CD4-positive, alpha-beta T cell (primary cell): ENCODE measurements around the gene ADGRA1. TPM values are rescaled to one million over a fixed set of nuclear protein-coding genes. Genes with fewer than 3 reads are reported as not detected.

Experiments used
- ATAC-seq: fragments of 200-7000 bp; cut with Tn5 transposase; one replicate; pipeline ENCODE4 v1.10.0; 2022; ENCODE audit warnings: mild to moderate bottlenecking; ENCODE audit not compliant: poor library complexity
- CTCF ChIA-PET: fragments of 350-600 bp; sonication (Branson Sonifier 250); formaldehyde crosslinking; loops from one replicate; lab custom pipeline; 2021; ENCODE audit warnings: antibody characterized with exemption, inconsistent platforms; lab: Charles Lee
- POLR2A ChIA-PET: fragments of 350-600 bp; sonication (Branson Sonifier 250); formaldehyde crosslinking; loops from one replicate; lab custom pipeline; 2021; ENCODE audit warnings: antibody characterized with exemption, inconsistent platforms; lab: Charles Lee
- DNase-seq, 14 experiments: peaks; one replicate each; pipeline ENCODE4 v3.0.0-alpha.2; 2013 to 2020; ENCODE audit warnings: mixed read lengths in 2 of 14
- H3K27ac ChIP-seq, 2 donors: one replicate each; pipeline versions ENCODE4 v1.5.1 to v1.7.0; 2013; ENCODE audit warnings: low read length in 2 of 2, low read depth in 1 of 2, mild to moderate bottlenecking in 1 of 2
- H3K27me3 ChIP-seq, 2 experiments: 1 replicate in 1 of 2; 2 replicates in 1 of 2; pipeline versions ENCODE4 v1.6.1 to v1.7.0; 2013; ENCODE audit warnings: low read length in 2 of 2, control low read depth in 1 of 2, mild to moderate bottlenecking in 1 of 2, moderate library complexity in 1 of 2; ENCODE audit not compliant: insufficient read depth in 2 of 2, control insufficient read depth in 1 of 2
- H3K36me3 ChIP-seq: one replicate; pipeline ENCODE4 v1.6.1; 2013; ENCODE audit warnings: low read length, control low read depth; ENCODE audit not compliant: insufficient read depth
- H3K4me1 ChIP-seq: one replicate; pipeline ENCODE4 v1.6.1; 2013; ENCODE audit warnings: low read length, control low read depth; ENCODE audit not compliant: insufficient read depth
- H3K4me3 ChIP-seq: one replicate; pipeline ENCODE4 v1.5.1; 2013; ENCODE audit warnings: mild to moderate bottlenecking, low read length, moderate library complexity
- H3K9me3 ChIP-seq, 2 experiments: 1 replicate in 1 of 2; 2 replicates in 1 of 2; pipeline versions ENCODE4 v1.6.1 to v1.7.0; 2013; ENCODE audit warnings: low read length in 2 of 2, mild to moderate bottlenecking in 2 of 2, control low read depth in 1 of 2, moderate library complexity in 1 of 2; ENCODE audit not compliant: control insufficient read depth in 1 of 2, insufficient read depth in 1 of 2
- H3K27ac Mint-ChIP-seq: one replicate; pipeline ENCODE4 v1.8.0; 2020; ENCODE audit warnings: mixed read lengths
- H3K27me3 Mint-ChIP-seq: one replicate; pipeline ENCODE4 v1.8.0; 2021; ENCODE audit warnings: mixed read lengths
- H3K36me3 Mint-ChIP-seq: one replicate; pipeline ENCODE4 v1.8.0; 2021; ENCODE audit warnings: low read depth, mixed read lengths
- H3K4me1 Mint-ChIP-seq: one replicate; pipeline ENCODE4 v1.8.0; 2021; ENCODE audit warnings: low read depth, mixed read lengths
- H3K4me3 Mint-ChIP-seq: one replicate; pipeline ENCODE4 v1.8.0; 2020; ENCODE audit warnings: mild to moderate bottlenecking, mixed read lengths
- H3K9me3 Mint-ChIP-seq: one replicate; pipeline ENCODE4 v1.8.0; 2020; ENCODE audit warnings: mixed read lengths
- CTCF ChIP-seq: fragments of 200-600 bp; IDR thresholded peaks from one replicate; pipeline ENCODE4 v1.8.0; 2022; ENCODE audit warnings: antibody characterized with exemption, mild to moderate bottlenecking
- intact Hi-C, 2 experiments: fragments of 100-400 bp; cut with DNase I in 1 of 2; cut with micrococcal nuclease in 1 of 2; formaldehyde crosslinking; loops; one replicate each; pipeline versions ENCODE4 v1.15.1 to v1.9.0; 2023 to 2025; cut with DNase I, micrococcal nuclease
- total RNA-seq, 174 experiments: library from RNA in 2 of 174; stranded (reverse) in 2 of 174; gene quantifications; one replicate each; pipeline ENCODE4 v1.2.3 and lab custom pipeline; 2021 to 2026

Gene ADGRA1
- total RNA-seq, 2 experiments from 2014 or later, result not detected

- H3K27ac Mint-ChIP-seq, result no peak overlapping the region
- H3K27ac ChIP-seq, result no peak overlapping the region
- H3K4me1 ChIP-seq, result peaks cover 5% of the 10 kb centered on the region
- no peak for TF ChIP-seq CTCF
- peaks cover 0 to 3% of the 10 kb centered on the region in 2 experiments for H3K9me3 ChIP-seq
- no peaks in the 10 kb centered on the region for H3K36me3 ChIP-seq
- ATAC-seq, result no peak
- peaks cover 6% of the 10 kb centered on the region for H3K4me1 Mint-ChIP-seq
- peak in 3 of 14 experiments; percentile 3 to 25 (median 8) for DNase-seq
- H3K27me3 ChIP-seq, result peaks cover 3 to 9% of the 10 kb centered on the region in 2 experiments
- no peaks in the 10 kb centered on the region for H3K36me3 Mint-ChIP-seq
- no peak overlapping the region for H3K4me3 Mint-ChIP-seq
- intact Hi-C loops, result loop anchor here (5.0 kb wide), 3 partner anchors 123 to 178 kb away; partner anchors contain the start of gene ADAM8 (in 1 of the 2)
- CTCF ChIA-PET, result no interaction called here
- no peak overlapping the region for H3K4me3 ChIP-seq
- POLR2A ChIA-PET, result no interaction called here
- H3K9me3 Mint-ChIP-seq, result no peaks in the 10 kb centered on the region
- peaks cover 17% of the 10 kb centered on the region for H3K27me3 Mint-ChIP-seq
These were observed 51.9 kb downstream of the ADGRA1 start for GRCh38 chr10:133139551-133140065.

- no peak for TF ChIP-seq CTCF
- CTCF ChIA-PET, result no interaction called here
- Mint-ChIP-seq H3K4me1 (peaks cover 6% of the 10 kb centered on the region), H3K27me3 (peaks cover 27% of the 10 kb centered on the region), H3K4me3 (no peak overlapping the region), H3K9me3 (no peaks in the 10 kb centered on the region), H3K36me3 (no peaks in the 10 kb centered on the region), H3K27ac (no peak overlapping the region)
- ATAC-seq, result no peak
- H3K27me3 ChIP-seq, result peaks cover 8 to 9% of the 10 kb centered on the region in 2 experiments
- H3K4me1 ChIP-seq, result peaks cover 5% of the 10 kb centered on the region
- H3K4me3 ChIP-seq, result no peak overlapping the region
- H3K27ac ChIP-seq, result no peak overlapping the region
- peak in 2 of 14 experiments; percentile 2 to 31 for DNase-seq
- POLR2A ChIA-PET, result no interaction called here
- H3K36me3 ChIP-seq, result no peaks in the 10 kb centered on the region
- intact Hi-C loops, result loop anchor here (5.0 kb wide), 3 partner anchors 122 to 177 kb away; partner anchors contain the start of gene ADAM8 (in 1 of the 2)
- peaks cover 0 to 3% of the 10 kb centered on the region in 2 experiments for H3K9me3 ChIP-seq
These were observed 52.9 kb downstream of the ADGRA1 start for GRCh38 chr10:133140417-133141143.

- peaks cover 8 to 9% of the 10 kb centered on the region in 2 experiments for H3K27me3 ChIP-seq
- CTCF ChIA-PET, result no interaction called here
- H3K4me3 ChIP-seq, result no peak overlapping the region
- TF ChIP-seq CTCF, result no peak
- no peaks in the 10 kb centered on the region for H3K9me3 Mint-ChIP-seq
- peaks cover 0 to 3% of the 10 kb centered on the region in 2 experiments for H3K9me3 ChIP-seq
- H3K4me1 ChIP-seq, result peaks cover 5% of the 10 kb centered on the region
- H3K27me3 Mint-ChIP-seq, result peaks cover 30% of the 10 kb centered on the region
- intact Hi-C loops, result loop anchor here (5.0 kb wide), 3 partner anchors 121 to 176 kb away; partner anchors contain the start of gene ADAM8 (in 1 of the 2)
- H3K36me3 ChIP-seq, result no peaks in the 10 kb centered on the region
- no peak overlapping the region for H3K27ac Mint-ChIP-seq
- ATAC-seq (no peak), DNase-seq (peak in 3 of 14 experiments; percentile 1 to 31 (median 11))
- H3K36me3 Mint-ChIP-seq, result no peaks in the 10 kb centered on the region
- POLR2A ChIA-PET, result no interaction called here
- H3K4me1 Mint-ChIP-seq, result peaks cover 6% of the 10 kb centered on the region
- no peak overlapping the region for H3K4me3 Mint-ChIP-seq
- no peak overlapping the region for H3K27ac ChIP-seq
These were observed 53.6 kb downstream of the ADGRA1 start for GRCh38 chr10:133141144-133141957.
